Lower leg skin (tissue), 4 donors: ENCODE measurements around the gene EFNA4. TPM values are rescaled to one million over a fixed set of nuclear protein-coding genes. Genes with fewer than 3 reads are reported as not detected.

Source experiments
- DNase-seq, 2 donors: peaks; one replicate each; pipeline ENCODE4 v3.0.0-alpha.2; 2019; ENCODE audit warnings: low spot score in 2 of 2
- H3K4me3 ChIP-seq: fragments of 200-600 bp; sonication (generic); 2 replicates; pipeline ENCODE4 v1.5.1; 2017; ENCODE audit warnings: mild to moderate bottlenecking, low read depth; ENCODE audit not compliant: poor library complexity, severe bottlenecking
- CTCF ChIP-seq, 3 donors: fragments of 450-650 bp; IDR thresholded peaks; one replicate each; pipeline ENCODE4 v1.5.1; 2016; ENCODE audit warnings: antibody characterized with exemption in 3 of 3, mild to moderate bottlenecking in 3 of 3, moderate library complexity in 2 of 3
- POLR2A ChIP-seq, 2 donors: fragments of 450-650 bp; IDR thresholded peaks; one replicate each; pipeline ENCODE4 v1.6.1; 2016 to 2017; ENCODE audit warnings: antibody characterized with exemption in 2 of 2, mild to moderate bottlenecking in 1 of 2, moderate library complexity in 1 of 2
- WGBS, 2 donors: methylation state at CpG; one replicate each; pipeline ENCODE4 v1.1.5; 2018; 5-methylcytosine and 5-hydroxymethylcytosine counted together
- intact Hi-C: fragments of 100-400 bp; cut with DNase I; formaldehyde crosslinking; loops from one replicate; pipeline ENCODE4 v1.15.0; 2023; ENCODE audit warnings: low total_unique reads
- total RNA-seq, 4 donors: library from RNA; depleted of rRNA; stranded (reverse); fragments of >200 nt; gene quantifications; one replicate each; pipeline ENCODE4 v1.1.0, GENCODE V29; 2016

The EFNA4 gene
- total RNA-seq, 4 donors from 2014 or later = 29.5 to 66.6 (median 52.9) TPM

- WGBS, 2 donors = 2 to 3% methylated on average over 23 to 47 of the region's 49 CpGs
- intact Hi-C loops = loop anchor here (10.0 kb wide), 1 partner anchor 52 kb away; the partner anchor contains the start of gene PYGO2
- TF ChIP-seq CTCF (IDR thresholded peaks at IDR 0.05) (peak in 1 of 3 donors; percentile 98), POLR2A (IDR thresholded peaks at IDR 0.05) (no peak)
- DNase-seq = peak; percentile 89 to 98
- H3K4me3 ChIP-seq = no peak overlapping the region
Observed at GRCh38 chr1:155017041-155017945, 46.2 kb upstream of the EFNA4 start.

- intact Hi-C loops = loop anchor here (10.0 kb wide), 1 partner anchor 53 kb away; the partner anchor contains the start of gene PYGO2
- no peak overlapping the region for H3K4me3 ChIP-seq
- no peak for TF ChIP-seq POLR2A (IDR thresholded peaks at IDR 0.05)
- TF ChIP-seq CTCF (IDR thresholded peaks at IDR 0.05) = no peak
- no peak for DNase-seq
- 25 to 30% methylated on average over 6 of the region's 6 CpGs for WGBS, 2 donors
Observed at GRCh38 chr1:155017946-155018316, 45.6 kb upstream of the EFNA4 start.

GRCh38 chr1:155018617-155019348, 44.8 kb upstream of the EFNA4 start:
- intact Hi-C loops = loop anchor here (10.0 kb wide), 1 partner anchor 54 kb away; the partner anchor contains the start of gene PYGO2
- no peak overlapping the region for H3K4me3 ChIP-seq
- DNase-seq = no peak
- TF ChIP-seq POLR2A (IDR thresholded peaks at IDR 0.05) = no peak
- TF ChIP-seq CTCF (IDR thresholded peaks at IDR 0.05) = no peak
- 70 to 82% methylated on average over 8 of the region's 8 CpGs for WGBS, 2 donors

GRCh38 chr1:155019377-155020245, 43.9 kb upstream of the EFNA4 start:
- no peak overlapping the region for H3K4me3 ChIP-seq
- intact Hi-C loops = loop anchor here (10.0 kb wide), 1 partner anchor 55 kb away; the partner anchor contains the start of gene PYGO2
- no peak for TF ChIP-seq CTCF (IDR thresholded peaks at IDR 0.05)
- TF ChIP-seq POLR2A (IDR thresholded peaks at IDR 0.05) = no peak
- DNase-seq = no peak
- WGBS, 2 donors = 55 to 58% methylated on average over 11 of the region's 11 CpGs
